Measurements from ENCODE around the gene CCDC28B. TPM values are rescaled to one million over a fixed set of nuclear protein-coding genes. Genes with fewer than 3 reads are reported as not detected.
A peak's percentile ranks its signal among the peaks of the same experiment; 100 is the strongest.

The CCDC28B gene
- total and polyA plus RNA-seq, 2 of the 13 experiments (the other 11 are each of a cell fraction or from before 2014, with no cell fraction given), result 2.6 to 3.5 TPM

GRCh38 chr1:32247983-32248889, 47.8 kb downstream of the CCDC28B start (continued):
- TF ChIP-seq ZNF34 (CRISPR knock-in tag; IDR thresholded peaks at IDR 0.05; ENCODE audit: borderline replicate concordance) (no peak), THAP11 (CRISPR knock-in tag; IDR thresholded peaks at IDR 0.05) (peak; percentile 54; the same call in 1 of the 2 replicates), MAFK (conservative IDR thresholded peaks at IDR 0.05 in 1 of 2, IDR thresholded peaks at IDR 0.05 in 1 of 2; ENCODE audit: low read length in 2 of 2) (no peak), NCOA5 (CRISPR knock-in tag; IDR thresholded peaks at IDR 0.05) (no peak), HMG20B (CRISPR knock-in tag; conservative IDR thresholded peaks at IDR 0.05) (0 out of 2 replicates have a peak, but pooled peaks have one; percentile 32), PBX2 (CRISPR knock-in tag; IDR thresholded peaks at IDR 0.05) (0 out of 2 replicates have a peak, but pooled peaks have one; percentile 19), ZNF446 (CRISPR knock-in tag; IDR thresholded peaks at IDR 0.05) (no peak), KLF9 (CRISPR knock-in tag; IDR thresholded peaks at IDR 0.05; ENCODE audit: low read depth) (no peak), CEBPG (CRISPR knock-in tag; IDR thresholded peaks at IDR 0.05) (peak; percentile 35), KAT8 (CRISPR knock-in tag; IDR thresholded peaks at IDR 0.05) (peak; percentile 55), ZNF607 (CRISPR knock-in tag; IDR thresholded peaks at IDR 0.05; ENCODE audit: borderline replicate concordance) (no peak), REPIN1 (CRISPR knock-in tag; IDR thresholded peaks at IDR 0.05; ENCODE audit: borderline replicate concordance, low read depth) (no peak), MXD3 (CRISPR knock-in tag; IDR thresholded peaks at IDR 0.05) (no peak), ELF3 (CRISPR knock-in tag; IDR thresholded peaks at IDR 0.05) (peak; percentile 48; the same call in 1 of the 2 replicates), HOXA7 (CRISPR knock-in tag; IDR thresholded peaks at IDR 0.05) (no peak), MTF2 (CRISPR knock-in tag; IDR thresholded peaks at IDR 0.05; ENCODE audit: borderline replicate concordance) (no peak), EEA1 (CRISPR knock-in tag; IDR thresholded peaks at IDR 0.05; ENCODE audit: borderline replicate concordance) (no peak), GRHL1 (CRISPR knock-in tag; conservative IDR thresholded peaks at IDR 0.05) (no peak), ZNF501 (CRISPR knock-in tag; IDR thresholded peaks at IDR 0.05) (peak; percentile 79)
- TF ChIP-seq, protein P1, sequence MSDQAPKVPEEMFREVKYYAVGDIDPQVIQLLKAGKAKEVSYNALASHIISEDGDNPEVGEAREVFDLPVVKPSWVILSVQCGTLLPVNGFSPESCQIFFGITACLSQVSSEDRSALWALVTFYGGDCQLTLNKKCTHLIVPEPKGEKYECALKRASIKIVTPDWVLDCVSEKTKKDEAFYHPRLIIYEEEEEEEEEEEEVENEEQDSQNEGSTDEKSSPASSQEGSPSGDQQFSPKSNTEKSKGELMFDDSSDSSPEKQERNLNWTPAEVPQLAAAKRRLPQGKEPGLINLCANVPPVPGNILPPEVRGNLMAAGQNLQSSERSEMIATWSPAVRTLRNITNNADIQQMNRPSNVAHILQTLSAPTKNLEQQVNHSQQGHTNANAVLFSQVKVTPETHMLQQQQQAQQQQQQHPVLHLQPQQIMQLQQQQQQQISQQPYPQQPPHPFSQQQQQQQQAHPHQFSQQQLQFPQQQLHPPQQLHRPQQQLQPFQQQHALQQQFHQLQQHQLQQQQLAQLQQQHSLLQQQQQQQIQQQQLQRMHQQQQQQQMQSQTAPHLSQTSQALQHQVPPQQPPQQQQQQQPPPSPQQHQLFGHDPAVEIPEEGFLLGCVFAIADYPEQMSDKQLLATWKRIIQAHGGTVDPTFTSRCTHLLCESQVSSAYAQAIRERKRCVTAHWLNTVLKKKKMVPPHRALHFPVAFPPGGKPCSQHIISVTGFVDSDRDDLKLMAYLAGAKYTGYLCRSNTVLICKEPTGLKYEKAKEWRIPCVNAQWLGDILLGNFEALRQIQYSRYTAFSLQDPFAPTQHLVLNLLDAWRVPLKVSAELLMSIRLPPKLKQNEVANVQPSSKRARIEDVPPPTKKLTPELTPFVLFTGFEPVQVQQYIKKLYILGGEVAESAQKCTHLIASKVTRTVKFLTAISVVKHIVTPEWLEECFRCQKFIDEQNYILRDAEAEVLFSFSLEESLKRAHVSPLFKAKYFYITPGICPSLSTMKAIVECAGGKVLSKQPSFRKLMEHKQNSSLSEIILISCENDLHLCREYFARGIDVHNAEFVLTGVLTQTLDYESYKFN (CRISPR knock-in tag; conservative IDR thresholded peaks at IDR 0.05), result no peak
- TF ChIP-seq, protein P2, sequence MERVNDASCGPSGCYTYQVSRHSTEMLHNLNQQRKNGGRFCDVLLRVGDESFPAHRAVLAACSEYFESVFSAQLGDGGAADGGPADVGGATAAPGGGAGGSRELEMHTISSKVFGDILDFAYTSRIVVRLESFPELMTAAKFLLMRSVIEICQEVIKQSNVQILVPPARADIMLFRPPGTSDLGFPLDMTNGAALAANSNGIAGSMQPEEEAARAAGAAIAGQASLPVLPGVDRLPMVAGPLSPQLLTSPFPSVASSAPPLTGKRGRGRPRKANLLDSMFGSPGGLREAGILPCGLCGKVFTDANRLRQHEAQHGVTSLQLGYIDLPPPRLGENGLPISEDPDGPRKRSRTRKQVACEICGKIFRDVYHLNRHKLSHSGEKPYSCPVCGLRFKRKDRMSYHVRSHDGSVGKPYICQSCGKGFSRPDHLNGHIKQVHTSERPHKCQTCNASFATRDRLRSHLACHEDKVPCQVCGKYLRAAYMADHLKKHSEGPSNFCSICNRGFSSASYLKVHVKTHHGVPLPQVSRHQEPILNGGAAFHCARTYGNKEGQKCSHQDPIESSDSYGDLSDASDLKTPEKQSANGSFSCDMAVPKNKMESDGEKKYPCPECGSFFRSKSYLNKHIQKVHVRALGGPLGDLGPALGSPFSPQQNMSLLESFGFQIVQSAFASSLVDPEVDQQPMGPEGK (CRISPR knock-in tag; IDR thresholded peaks at IDR 0.05), result peak; percentile 73
